ENCODE measurements around the gene ANKRD33.
A peak's percentile ranks its signal among the peaks of the same experiment; 100 is the strongest.

The ANKRD33 gene

DNA sequence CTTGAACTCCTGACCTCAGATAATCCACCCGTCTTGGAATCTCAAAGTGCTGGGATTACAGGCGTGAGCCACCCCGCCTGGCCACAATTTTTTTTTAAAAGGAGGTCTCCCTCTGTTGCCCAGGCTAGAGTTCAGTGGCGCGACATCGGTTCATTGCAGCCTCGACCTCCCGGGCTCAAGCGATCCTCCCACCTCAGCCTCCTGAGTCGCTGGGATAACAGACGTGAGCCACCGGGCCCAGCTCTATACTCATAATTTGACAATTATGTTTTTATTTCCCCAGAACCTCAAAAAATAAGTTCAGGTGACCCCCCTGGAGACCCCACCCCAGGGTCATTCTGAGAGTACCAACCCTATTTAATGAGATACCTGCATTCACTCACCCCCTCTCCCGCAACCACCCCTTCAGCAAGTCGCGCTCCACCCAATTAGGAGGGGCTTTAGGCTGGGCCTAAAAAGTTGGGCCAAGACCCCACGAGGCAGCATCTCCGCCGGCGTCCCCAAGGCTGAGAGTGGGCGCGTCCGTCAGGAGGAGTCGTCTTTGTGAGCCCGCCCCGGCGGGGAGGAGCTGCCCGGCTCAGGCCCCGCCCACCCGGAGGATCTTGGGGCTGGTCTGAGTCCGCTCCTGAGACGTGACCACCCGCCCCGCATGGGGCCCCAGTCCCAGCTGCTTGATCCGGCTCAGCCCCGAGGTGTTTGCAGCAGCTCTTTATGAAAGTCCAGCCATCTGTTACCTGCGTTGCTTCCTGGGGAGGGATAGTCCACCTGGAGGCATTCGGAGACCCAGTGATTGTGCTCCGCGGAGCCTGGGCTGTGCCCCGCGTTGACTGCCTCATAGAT, at the start of gene ANKRD33:
Gene ANKRD33, plus strand, starts transcription at position 628 of the 840 bp plus-strand sequence. Its CDS starts 84 bp downstream, at position 712.
- DNase-seq = no peak

- no peak for DNase-seq
Observed at GRCh38 chr12:51838762-51839161, 49.1 kb upstream of the ANKRD33 start.

- no peak for DNase-seq
Observed at GRCh38 chr12:51839310-51839947, 48.5 kb upstream of the ANKRD33 start.

DNA sequence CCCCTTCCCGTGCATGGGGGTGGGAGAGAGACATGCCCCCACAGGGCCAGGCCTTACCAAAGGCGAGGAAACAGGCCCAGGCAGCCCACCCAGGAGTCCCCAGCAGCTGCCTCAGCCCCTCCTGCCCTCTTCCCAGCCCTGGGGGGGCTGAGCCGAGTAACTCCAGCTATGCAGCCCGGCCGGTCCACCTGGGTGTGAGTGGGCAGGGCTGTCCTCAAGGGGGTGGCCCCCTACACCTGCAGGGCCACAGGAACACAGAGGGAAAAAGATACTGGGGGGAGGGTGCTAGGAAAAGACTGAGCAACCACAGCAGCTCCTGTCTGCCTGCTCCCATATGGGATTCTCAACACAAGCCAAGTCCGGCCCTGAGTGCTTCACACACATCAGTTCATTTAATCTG, 46.9 kb upstream of the ANKRD33 start:
- DNase-seq = no peak

DNA sequence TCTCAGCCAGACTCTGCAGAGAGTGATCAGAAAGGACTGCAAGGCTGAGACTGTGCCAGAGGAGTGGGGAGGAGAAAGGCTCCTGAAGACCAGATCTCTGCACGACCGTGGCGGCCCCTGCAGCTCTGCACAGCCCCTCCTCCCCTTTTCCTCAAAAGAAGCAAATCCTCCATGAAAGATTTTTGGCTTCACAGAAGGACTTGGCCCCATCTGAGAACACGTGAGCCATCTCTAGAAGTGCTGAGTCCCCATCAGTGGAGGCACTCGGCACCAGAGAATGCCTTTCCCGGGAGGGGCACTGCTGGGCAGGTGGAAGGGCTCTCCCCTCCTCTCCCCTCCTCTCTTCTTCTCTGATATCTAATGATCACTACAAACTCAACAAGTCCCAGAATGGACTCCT, 46.2 kb upstream of the ANKRD33 start:
- no peak for DNase-seq

GRCh38 chr12:51844854-51845253, 43.0 kb upstream of the ANKRD33 start:
- DNase-seq = no peak

- no peak for DNase-seq
Observed at GRCh38 chr12:51845482-51845881, 42.4 kb upstream of the ANKRD33 start.

DNA sequence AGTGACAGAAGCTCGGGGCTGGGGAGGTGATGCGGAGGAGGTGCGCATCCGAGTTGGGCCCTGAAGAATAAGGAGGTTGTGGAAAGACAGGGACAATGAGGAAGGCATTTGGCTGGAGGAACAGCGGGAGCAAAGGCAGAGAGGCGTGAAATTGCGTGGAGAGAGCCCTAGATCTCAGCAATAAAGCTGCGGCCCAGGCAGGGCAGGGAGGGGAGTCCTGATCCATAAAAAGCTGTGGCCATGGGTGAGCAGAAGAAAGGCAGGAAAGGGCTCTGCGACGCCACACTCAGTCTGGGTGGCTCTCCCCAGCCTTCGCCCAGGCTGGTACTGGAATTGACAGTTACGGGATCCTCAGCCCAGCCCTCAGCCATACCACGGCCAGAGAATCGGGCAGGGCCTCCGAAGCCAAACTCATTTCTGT, 41.6 kb upstream of the ANKRD33 start:
- no peak for DNase-seq

GRCh38 chr12:51846911-51847642, 40.8 kb upstream of the ANKRD33 start:
- DNase-seq = peak; percentile 93

GRCh38 chr12:51847643-51848325, 40.1 kb upstream of the ANKRD33 start:
- peak; percentile 78 for DNase-seq

DNA sequence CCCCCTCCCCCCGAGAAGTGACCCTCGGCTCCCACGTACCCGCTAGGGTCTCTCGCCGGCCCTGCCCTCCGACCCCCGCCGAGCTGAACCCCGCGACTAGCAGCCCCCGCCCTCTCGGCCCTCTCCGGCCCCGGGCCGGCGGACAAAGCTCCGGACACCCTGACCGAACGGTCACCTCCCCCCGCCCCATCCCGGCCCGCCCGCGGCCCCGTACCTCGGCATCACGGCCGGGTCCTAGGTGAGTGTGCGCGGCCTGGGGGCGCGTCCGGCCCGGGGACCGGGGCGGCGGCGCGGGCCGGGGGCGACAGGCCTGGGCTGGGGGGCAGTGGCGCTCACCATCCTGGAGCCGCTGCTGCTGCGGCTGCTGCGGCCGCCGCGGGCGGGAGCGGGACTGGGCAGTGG, 39.6 kb upstream of the ANKRD33 start, which contains the start of gene FIGNL2:
Gene FIGNL2, minus strand, starts transcription at position 393 of the 402 bp plus-strand sequence. CDS start 26,305 bp downstream, outside the sequence.
- no peak for DNase-seq

GRCh38 chr12:51848841-51849735, 38.8 kb upstream of the ANKRD33 start:
- DNase-seq = no peak

DNA sequence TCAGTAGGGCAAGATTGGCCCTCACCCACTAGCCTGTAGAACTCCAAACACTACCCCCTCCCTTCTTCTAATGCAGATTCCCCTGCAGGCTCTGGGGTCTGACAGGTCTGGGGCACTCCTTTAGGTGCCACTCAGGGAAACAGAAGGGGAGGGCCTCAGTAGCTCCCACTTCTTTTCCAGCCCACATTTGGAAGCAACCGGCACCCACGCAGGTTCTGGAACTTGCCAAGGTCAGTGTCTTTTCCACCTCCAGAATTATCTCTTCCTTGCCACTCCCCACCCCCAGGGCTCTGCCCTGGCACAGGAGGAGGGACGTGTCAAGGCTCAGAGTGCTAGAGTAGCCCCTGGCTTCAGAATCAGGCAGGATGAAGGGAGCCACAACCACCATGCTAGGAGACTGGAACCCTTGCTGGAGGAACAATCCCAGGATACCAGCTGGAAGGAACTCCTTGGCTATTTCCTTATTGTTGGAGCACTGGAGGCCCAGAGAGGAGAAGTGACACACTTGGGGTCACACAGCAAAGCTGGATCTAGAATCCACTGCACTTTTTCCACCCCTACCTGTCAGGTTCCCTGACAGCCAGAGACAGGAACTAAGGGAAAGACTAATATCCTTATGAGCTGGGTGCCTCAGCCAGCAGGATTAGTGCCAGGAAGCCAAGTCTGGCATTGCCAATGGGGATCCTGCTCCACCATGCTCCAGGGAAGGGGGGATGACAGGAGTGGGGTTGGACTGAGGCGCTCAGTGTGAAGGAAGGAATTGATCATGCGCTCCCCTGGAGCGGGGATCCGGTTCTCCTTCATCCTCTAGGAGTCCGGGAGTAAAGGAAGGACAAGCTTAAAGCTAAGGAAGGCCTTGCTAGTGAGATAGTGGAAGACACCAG, 37.6 kb upstream of the ANKRD33 start:
- no peak for DNase-seq

- DNase-seq = no peak
Observed at GRCh38 chr12:51850965-51851299, 37.0 kb upstream of the ANKRD33 start.

DNA sequence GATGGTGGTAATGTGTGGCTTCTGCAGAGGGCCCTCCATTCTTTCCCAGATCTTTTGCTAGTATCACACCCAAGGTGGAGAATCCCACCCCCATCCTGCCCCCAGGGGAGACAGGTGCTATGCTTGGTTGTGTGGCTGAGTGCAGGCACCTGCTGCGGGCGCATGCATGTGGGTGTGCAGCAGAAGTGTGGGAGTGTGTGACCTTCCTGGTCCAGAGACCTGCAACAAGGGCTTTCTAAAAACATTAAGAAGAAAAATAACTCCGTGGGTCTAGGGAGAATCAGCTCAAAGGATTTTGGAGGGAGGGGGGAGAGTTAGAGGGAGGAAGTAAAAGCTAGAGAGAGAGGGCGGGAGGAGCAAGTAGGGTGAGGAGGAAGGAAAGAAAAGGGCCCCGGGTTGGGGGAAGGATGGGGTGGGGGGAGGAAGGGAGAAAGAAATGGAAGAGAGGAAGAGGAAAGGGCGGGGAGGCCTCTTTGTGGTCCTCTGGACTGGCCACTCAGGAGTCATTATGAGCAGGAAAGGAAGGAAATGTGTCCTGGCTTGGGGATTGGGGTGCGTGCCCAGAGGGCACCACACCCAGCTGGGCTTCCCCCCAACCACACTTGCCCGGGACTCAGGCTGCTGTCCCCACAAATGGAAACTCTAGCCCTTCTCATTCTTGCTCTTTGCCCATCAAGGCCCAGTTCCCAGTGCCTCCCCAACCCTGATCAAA, 36.3 kb upstream of the ANKRD33 start:
- no peak for DNase-seq

DNA sequence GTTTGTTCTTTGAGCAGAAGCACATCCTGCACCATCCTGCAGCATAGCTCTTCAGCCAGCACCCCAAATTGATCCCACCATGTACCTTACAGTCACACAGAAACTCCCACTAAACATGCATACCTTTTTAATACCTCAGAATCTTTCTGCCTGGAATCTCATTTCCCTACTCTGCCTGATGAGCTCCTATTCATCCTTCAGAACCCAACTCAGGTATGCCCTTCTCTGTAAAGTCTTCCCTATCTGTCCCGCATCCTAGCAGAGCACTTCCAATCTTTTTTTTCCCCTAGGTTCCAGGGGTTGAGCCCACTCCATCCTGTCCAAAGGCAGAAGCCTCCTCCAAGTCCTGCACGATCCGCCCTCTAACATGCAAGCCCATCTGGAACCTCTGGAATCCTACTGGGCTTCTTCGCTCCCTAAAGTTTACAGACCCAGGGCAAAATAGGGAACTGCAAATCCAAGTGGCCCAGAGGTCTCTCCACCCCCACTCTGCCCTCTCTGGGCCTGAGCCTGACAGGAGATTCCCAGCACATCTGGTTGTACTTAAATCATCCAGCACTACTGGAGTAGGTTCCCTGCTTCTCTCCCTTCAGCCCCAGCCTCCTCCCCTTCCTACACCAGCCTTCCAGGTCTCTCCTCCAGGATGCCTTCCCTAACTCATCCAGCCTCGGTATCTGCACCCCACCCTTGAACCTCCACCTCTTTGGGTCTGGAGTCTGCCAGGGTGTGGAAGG, 35.3 kb upstream of the ANKRD33 start:
- DNase-seq = no peak

- DNase-seq = peak; percentile 27
Observed at GRCh38 chr12:51855586-51856428, 32.1 kb upstream of the ANKRD33 start.

GRCh38 chr12:51860986-51861385, 26.9 kb upstream of the ANKRD33 start:
- DNase-seq = no peak

Measured in 8988T (cell line).